Spleen (tissue), 11 donors: ENCODE measurements around the gene DAO. TPM values are rescaled to one million over a fixed set of nuclear protein-coding genes. Genes with fewer than 3 reads are reported as not detected.

Experiments
- DNase-seq: peaks from one replicate; pipeline ENCODE4 v3.0.0-alpha.2; 2020
- H3K27ac ChIP-seq, 8 donors: fragments of 200-600 bp; sonication (generic) in 7 of 8; 1 replicate in 4 of 8; 2 replicates in 4 of 8; pipeline versions ENCODE4 v1.5.0 to v1.8.0; 2016 to 2021; ENCODE audit warnings: inconsistent platforms in 4 of 8, mild to moderate bottlenecking in 4 of 8, moderate library complexity in 1 of 8
- H3K27me3 ChIP-seq, 7 donors: fragments of 200-600 bp; sonication (generic) in 6 of 7; replicated peaks in 1 of 7; 1 replicate in 4 of 7; 2 replicates in 3 of 7; pipeline versions ENCODE4 v1.5.0 to v1.8.0; 2016 to 2021; ENCODE audit warnings: inconsistent platforms in 3 of 7, mild to moderate bottlenecking in 1 of 7
- H3K36me3 ChIP-seq, 6 donors: fragments of 200-600 bp; sonication (generic) in 5 of 6; 1 replicate in 4 of 6; 2 replicates in 2 of 6; pipeline versions ENCODE4 v1.5.0 to v1.8.0; 2016 to 2021; ENCODE audit warnings: inconsistent platforms in 2 of 6
- H3K4me1 ChIP-seq, 6 donors: fragments of 200-600 bp; sonication (generic) in 5 of 6; 1 replicate in 3 of 6; 2 replicates in 3 of 6; pipeline versions ENCODE4 v1.5.0 to v1.8.0; 2016 to 2021; ENCODE audit warnings: inconsistent platforms in 3 of 6
- H3K4me3 ChIP-seq, 8 donors: fragments of 200-600 bp; sonication (generic) in 7 of 8; 1 replicate in 4 of 8; 2 replicates in 4 of 8; pipeline versions ENCODE4 v1.5.0 to v1.8.0; 2016 to 2021; ENCODE audit warnings: inconsistent platforms in 4 of 8, mild to moderate bottlenecking in 4 of 8, moderate library complexity in 2 of 8
- H3K9me3 ChIP-seq, 8 donors: fragments of 200-600 bp; sonication (generic) in 7 of 8; 1 replicate in 4 of 8; 2 replicates in 4 of 8; pipeline versions ENCODE4 v1.5.0 to v1.8.0; 2016 to 2021; ENCODE audit warnings: inconsistent platforms in 4 of 8
- POLR2A ChIP-seq, 3 donors: fragments of 450-650 bp; IDR thresholded peaks; one replicate each; pipeline ENCODE4 v1.5.1; 2017; ENCODE audit warnings: antibody characterized with exemption in 3 of 3, mild to moderate bottlenecking in 1 of 3
- POLR2AphosphoS5 ChIP-seq, 3 donors: sonication (generic); formaldehyde crosslinking; IDR thresholded peaks; one replicate each; pipeline ENCODE4 v1.5.1; 2017; ENCODE audit warnings: antibody characterized with exemption in 3 of 3
- WGBS, 5 donors: extraction: QIAGEN DNeasy Blood & Tissue Kit in 3 of 5; methylation state at CpG; one replicate each; pipeline versions ENCODE4 v1.1.5 to v1.1.7; 2013 to 2018; 5-methylcytosine and 5-hydroxymethylcytosine counted together
- intact Hi-C: fragments of 100-400 bp; cut with DNase I; formaldehyde crosslinking; loops from one replicate; pipeline ENCODE4 v1.15.0; 2023; ENCODE audit warnings: low total_unique reads
- microRNA-seq, 3 donors: library from miRNA; unstranded; fragments of <30 nt; microRNA quantifications; one replicate each; pipeline versions ENCODE4 to v1.1.0, GENCODE V29; 2019 to 2020
- polyA plus RNA-seq, 3 donors: library from polyadenylated mRNA; stranded (reverse); fragments of 200-250 nt; gene quantifications; one replicate each; pipeline ENCODE4 v1.2.1, GENCODE V29; 2013
- small RNA-seq, 4 donors: library from RNA; depleted of rRNA; stranded (forward); fragments of <200 nt; gene quantifications; one replicate each; pipeline ENCODE3, GENCODE V24; 2016
- total RNA-seq, 7 donors: library from RNA; depleted of rRNA in 3 of 7; stranded (reverse); fragments of >200 nt in 3 of 7; fragmentation: NEBNext Ultra II Directional in 4 of 7; extraction: Animal tissue kit (Norgen Biotek cat#: 25700) in 4 of 7; gene quantifications; one replicate each; pipeline versions ENCODE4 v1.1.0 to v1.2.1, GENCODE V29; 2016 to 2021
- TF ChIP-seq, protein P1 (sequence below), 11 experiments: fragments of 200-600 bp in 7 of 11; fragments of 450-650 bp in 4 of 11; sonication (generic) in 4 of 11; IDR thresholded peaks in 8 of 11; conservative IDR thresholded peaks in 3 of 11; 1 replicate in 7 of 11; 2 replicates in 4 of 11; pipeline versions ENCODE4 v1.4.0 to v1.8.0; 2016 to 2021; ENCODE audit warnings: antibody characterized with exemption in 11 of 11, inconsistent platforms in 4 of 11, mild to moderate bottlenecking in 1 of 11
- donor health status: healthy with polysubstance abuse.
- donor health status: DM: no; HTN: no; CAD: no; lungs with moderate emphysema.
- donor health status: DM: no; HTN: no; CAD: no.
- donor health status: Bipolar disorder and iron deficiency.
- donor health status: healthy.
- donor health status: DM: no; HTN: no; CAD: no.
- donor health status: DM: yes; HTN: yes; CAD: no.

DAO gene
- total and polyA plus RNA-seq, 10 donors, result 0.42 TPM; not detected in 9

DNA sequence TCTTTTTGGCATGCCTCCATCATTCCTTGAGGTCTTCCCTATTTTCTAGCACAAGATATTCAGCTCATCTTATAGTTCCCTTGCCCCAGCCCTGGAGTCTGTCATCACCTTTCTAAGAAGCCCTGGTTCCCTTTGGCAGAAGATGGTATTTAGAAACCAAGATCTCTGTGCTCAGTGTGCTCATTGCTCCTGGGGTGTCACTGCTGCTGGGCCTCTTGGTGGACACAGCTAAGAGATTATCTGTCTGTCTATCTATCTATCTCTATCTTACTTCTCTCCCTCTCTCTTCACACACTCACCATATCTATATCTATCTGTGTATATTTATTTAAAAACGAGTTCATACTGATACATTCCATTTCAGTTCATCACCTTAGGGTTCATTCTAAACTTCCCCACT, 67.2 kb downstream of the DAO start:
- DNase-seq, result no peak
- TF ChIP-seq, protein P1, sequence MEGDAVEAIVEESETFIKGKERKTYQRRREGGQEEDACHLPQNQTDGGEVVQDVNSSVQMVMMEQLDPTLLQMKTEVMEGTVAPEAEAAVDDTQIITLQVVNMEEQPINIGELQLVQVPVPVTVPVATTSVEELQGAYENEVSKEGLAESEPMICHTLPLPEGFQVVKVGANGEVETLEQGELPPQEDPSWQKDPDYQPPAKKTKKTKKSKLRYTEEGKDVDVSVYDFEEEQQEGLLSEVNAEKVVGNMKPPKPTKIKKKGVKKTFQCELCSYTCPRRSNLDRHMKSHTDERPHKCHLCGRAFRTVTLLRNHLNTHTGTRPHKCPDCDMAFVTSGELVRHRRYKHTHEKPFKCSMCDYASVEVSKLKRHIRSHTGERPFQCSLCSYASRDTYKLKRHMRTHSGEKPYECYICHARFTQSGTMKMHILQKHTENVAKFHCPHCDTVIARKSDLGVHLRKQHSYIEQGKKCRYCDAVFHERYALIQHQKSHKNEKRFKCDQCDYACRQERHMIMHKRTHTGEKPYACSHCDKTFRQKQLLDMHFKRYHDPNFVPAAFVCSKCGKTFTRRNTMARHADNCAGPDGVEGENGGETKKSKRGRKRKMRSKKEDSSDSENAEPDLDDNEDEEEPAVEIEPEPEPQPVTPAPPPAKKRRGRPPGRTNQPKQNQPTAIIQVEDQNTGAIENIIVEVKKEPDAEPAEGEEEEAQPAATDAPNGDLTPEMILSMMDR (IDR thresholded peaks at IDR 0.05 in 8 of 11, conservative IDR thresholded peaks at IDR 0.05 in 3 of 11), result no peak
- TF ChIP-seq POLR2AphosphoS5 (IDR thresholded peaks at IDR 0.05) (no peak), POLR2A (IDR thresholded peaks at IDR 0.05) (no peak)
- no peak overlapping the region for H3K4me3 ChIP-seq
- H3K27me3 ChIP-seq, result no peaks in the 10 kb centered on the region
- no peak overlapping the region for H3K27ac ChIP-seq
- peaks cover 0 to 13% (median 9%) of the 10 kb centered on the region in 8 donors for H3K9me3 ChIP-seq
- H3K4me1 ChIP-seq, result peaks cover 0 to 19% (median 7%) of the 10 kb centered on the region in 6 donors
- 44 to 79% (median 60%) methylated on average over 1 of the region's 1 CpG for WGBS, 5 donors
- intact Hi-C loops, result no loop called here
- H3K36me3 ChIP-seq, result no peaks in the 10 kb centered on the region

DNA sequence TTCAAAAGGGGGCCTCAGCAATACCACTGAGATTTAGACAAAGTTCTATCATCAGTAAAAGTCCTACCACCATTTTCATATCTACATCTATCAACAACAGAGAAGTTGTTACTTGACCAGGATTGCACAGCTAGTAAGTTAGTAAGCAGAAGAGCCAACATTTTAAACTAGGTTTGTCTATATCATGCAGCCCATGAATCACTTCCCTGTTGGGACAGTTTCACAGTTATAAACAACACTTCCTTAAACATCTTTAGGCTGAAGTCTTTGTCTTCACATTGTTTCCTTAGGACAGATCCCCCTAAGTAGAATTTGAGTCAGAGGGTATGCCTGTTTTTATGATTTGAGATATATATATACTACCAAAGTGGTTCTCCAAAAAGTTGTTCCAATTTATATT, 68.5 kb downstream of the DAO start:
- TF ChIP-seq POLR2A (IDR thresholded peaks at IDR 0.05) (no peak), POLR2AphosphoS5 (IDR thresholded peaks at IDR 0.05) (no peak)
- TF ChIP-seq, protein P1 (IDR thresholded peaks at IDR 0.05 in 8 of 11, conservative IDR thresholded peaks at IDR 0.05 in 3 of 11), result no peak
- intact Hi-C loops, result no loop called here
- Histone ChIP-seq H3K4me3 (no peak overlapping the region), H3K4me1 (peaks cover 0 to 19% (median 7%) of the 10 kb centered on the region in 6 donors), H3K27me3 (no peaks in the 10 kb centered on the region), H3K9me3 (peaks cover 0 to 13% (median 9%) of the 10 kb centered on the region in 8 donors), H3K27ac (peak overlapping the region in 1 of 8 donors; percentile 4), H3K36me3 (no peaks in the 10 kb centered on the region)
- DNase-seq, result no peak

DNA sequence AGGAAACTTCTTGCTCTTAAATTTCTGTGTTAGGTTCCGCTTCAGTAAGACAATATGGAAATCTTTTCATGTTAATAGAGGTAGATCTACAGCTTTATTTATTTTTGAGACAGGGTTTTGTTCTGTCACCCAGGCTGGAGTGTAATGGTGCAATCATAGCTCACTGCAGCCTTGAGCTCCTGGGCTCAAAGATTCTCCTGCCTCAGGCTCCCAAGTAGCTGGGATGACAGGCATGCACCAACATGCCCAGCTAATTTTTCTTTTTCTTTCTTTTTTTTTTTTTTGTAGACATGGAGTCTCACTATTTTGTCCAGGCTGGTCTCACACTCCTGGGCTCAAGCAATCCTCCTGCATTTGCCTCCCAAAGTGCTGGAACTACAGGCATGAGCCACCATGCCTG, 70.1 kb downstream of the DAO start:
- WGBS, 5 donors, result 87 to 100% (median 93%) methylated on average over 1 of the region's 1 CpG
- intact Hi-C loops, result loop anchor here (5.0 to 10.0 kb wide), 2 partner anchors 145 to 283 kb away; no protein-coding TSS in a partner anchor
- no peaks in the 10 kb centered on the region for H3K36me3 ChIP-seq
- no peaks in the 10 kb centered on the region for H3K27me3 ChIP-seq
- H3K9me3 ChIP-seq, result peaks cover 0 to 13% (median 9%) of the 10 kb centered on the region in 8 donors
- no peak overlapping the region for H3K27ac ChIP-seq
- peaks cover 0 to 19% (median 7%) of the 10 kb centered on the region in 6 donors for H3K4me1 ChIP-seq
- TF ChIP-seq, protein P1 (IDR thresholded peaks at IDR 0.05 in 8 of 11, conservative IDR thresholded peaks at IDR 0.05 in 3 of 11), result no peak
- TF ChIP-seq POLR2A (IDR thresholded peaks at IDR 0.05), result no peak
- TF ChIP-seq POLR2AphosphoS5 (IDR thresholded peaks at IDR 0.05), result no peak
- no peak overlapping the region for H3K4me3 ChIP-seq
- DNase-seq, result no peak

Small RNA genes within 50 kb of the gene (microRNA-seq; reads per million reads assigned to microRNA genes)
- 0 reads per million in 3 donors for gene MIR619

Small RNA genes within 50 kb of the gene (small RNA-seq; reads per million reads assigned to genes)
- gene MIR619 (0 reads per million in 4 donors), gene RNU6-361P (0 reads per million in 4 donors)

Other genes with a start within 250 kb of the DAO start
- gene SELPLG, start 246.2 kb upstream of the DAO start, total RNA-seq, result 100 to 1,000 TPM in 3 of 7 donors, 10 to 100 TPM in 4; 68.4 to 220 (median 91.7) TPM
- gene SELPLG, start 246.2 kb upstream of the DAO start, polyA plus RNA-seq, result 10 to 100 TPM; 23.6 to 30.9 (median 23.7) TPM
- 100 to 1,000 TPM in 2 of 7 donors, 10 to 100 TPM in 5; 71.2 to 119 (median 79.1) TPM for gene CORO1C, start 148.6 kb upstream of the DAO start, total RNA-seq
- gene CORO1C, start 148.6 kb upstream of the DAO start, polyA plus RNA-seq, result 10 to 100 TPM; 12.0 to 26.1 (median 17.1) TPM
- 10 to 100 TPM; 32.2 to 71.3 (median 47.8) TPM for gene SSH1, start 22.5 kb upstream of the DAO start, total RNA-seq
- gene SSH1, start 22.5 kb upstream of the DAO start, polyA plus RNA-seq, result 1 to 10 TPM; 1.7 to 8.6 (median 2.7) TPM
- gene SVOP, start 141.0 kb downstream of the DAO start, total RNA-seq, result not detected
- gene SVOP, start 141.0 kb downstream of the DAO start, polyA plus RNA-seq, result not detected
- 10 to 100 TPM in 6 of 7 donors, 1 to 10 TPM in 1; 9.0 to 23.2 (median 12.2) TPM for gene USP30, start 172.5 kb downstream of the DAO start, total RNA-seq
- 1 to 10 TPM; 3.9 to 4.5 (median 4.1) TPM for gene USP30, start 172.5 kb downstream of the DAO start, polyA plus RNA-seq
- 10 to 100 TPM in 5 of 7 donors, 1 to 10 TPM in 2; 8.6 to 18.8 (median 12.3) TPM for gene ALKBH2, start 213.4 kb downstream of the DAO start, total RNA-seq
- gene ALKBH2, start 213.4 kb downstream of the DAO start, polyA plus RNA-seq, result 10 to 100 TPM; 28.2 to 40.3 (median 32.2) TPM
- gene UNG, start 217.5 kb downstream of the DAO start, total RNA-seq, result 10 to 100 TPM; 15.0 to 30.6 (median 18.5) TPM
- gene UNG, start 217.5 kb downstream of the DAO start, polyA plus RNA-seq, result 10 to 100 TPM in 2 of 3 donors, 1 to 10 TPM in 1; 9.8 to 18.1 (median 14.7) TPM
- 100 to 1,000 TPM in 1 of 7 donors, 10 to 100 TPM in 6; 24.7 to 111 (median 55.4) TPM for gene ACACB, start 236.5 kb downstream of the DAO start, total RNA-seq
- gene ACACB, start 236.5 kb downstream of the DAO start, polyA plus RNA-seq, result 10 to 100 TPM in 1 of 3 donors, 1 to 10 TPM in 2; 2.8 to 14.9 (median 5.6) TPM